Measurements from ENCODE around the gene ERBB4.

DNA sequence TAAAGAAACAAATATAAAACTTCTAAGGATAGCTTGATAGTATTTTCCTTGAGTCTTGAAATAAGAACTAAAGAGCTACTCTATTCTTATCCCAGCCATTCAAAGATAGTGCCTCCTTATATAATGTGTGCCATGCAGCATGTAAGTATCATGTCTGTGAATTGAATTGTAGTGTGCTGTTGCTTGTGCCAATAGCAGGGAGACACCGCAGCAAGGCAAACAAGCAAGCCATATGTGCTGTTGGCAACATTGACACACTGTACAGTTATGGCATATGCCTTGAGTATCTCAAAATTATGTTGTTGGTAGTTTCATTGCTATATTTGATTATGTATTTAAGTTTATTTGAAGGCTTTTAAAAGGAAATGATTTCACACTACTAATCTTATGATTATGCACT is 58.2 kb downstream of the ERBB4 start:
- TF ChIP-seq, protein P1, sequence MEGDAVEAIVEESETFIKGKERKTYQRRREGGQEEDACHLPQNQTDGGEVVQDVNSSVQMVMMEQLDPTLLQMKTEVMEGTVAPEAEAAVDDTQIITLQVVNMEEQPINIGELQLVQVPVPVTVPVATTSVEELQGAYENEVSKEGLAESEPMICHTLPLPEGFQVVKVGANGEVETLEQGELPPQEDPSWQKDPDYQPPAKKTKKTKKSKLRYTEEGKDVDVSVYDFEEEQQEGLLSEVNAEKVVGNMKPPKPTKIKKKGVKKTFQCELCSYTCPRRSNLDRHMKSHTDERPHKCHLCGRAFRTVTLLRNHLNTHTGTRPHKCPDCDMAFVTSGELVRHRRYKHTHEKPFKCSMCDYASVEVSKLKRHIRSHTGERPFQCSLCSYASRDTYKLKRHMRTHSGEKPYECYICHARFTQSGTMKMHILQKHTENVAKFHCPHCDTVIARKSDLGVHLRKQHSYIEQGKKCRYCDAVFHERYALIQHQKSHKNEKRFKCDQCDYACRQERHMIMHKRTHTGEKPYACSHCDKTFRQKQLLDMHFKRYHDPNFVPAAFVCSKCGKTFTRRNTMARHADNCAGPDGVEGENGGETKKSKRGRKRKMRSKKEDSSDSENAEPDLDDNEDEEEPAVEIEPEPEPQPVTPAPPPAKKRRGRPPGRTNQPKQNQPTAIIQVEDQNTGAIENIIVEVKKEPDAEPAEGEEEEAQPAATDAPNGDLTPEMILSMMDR (IDR thresholded peaks at IDR 0.05): no peak
- no peak for TF ChIP-seq POLR2A (IDR thresholded peaks at IDR 0.05)

Measured in esophagus squamous epithelium (tissue), 4 donors.